HEK293 (cell line): ENCODE results near the gene CPLX1.

Experiments
- TF ChIP-seq, protein P1 (sequence below): fragments of 450-650 bp; formaldehyde crosslinking; IDR thresholded peaks from 2 replicates; pipeline ENCODE4 v1.5.1; 2016; ENCODE audit warnings: missing biosample characterization, missing genetic modification characterization
- TF ChIP-seq, protein P2 (sequence below): fragments of 450-650 bp; formaldehyde crosslinking; IDR thresholded peaks from 2 replicates; pipeline ENCODE4 v1.5.1; 2016; ENCODE audit warnings: missing biosample characterization, missing genetic modification characterization

DNA sequence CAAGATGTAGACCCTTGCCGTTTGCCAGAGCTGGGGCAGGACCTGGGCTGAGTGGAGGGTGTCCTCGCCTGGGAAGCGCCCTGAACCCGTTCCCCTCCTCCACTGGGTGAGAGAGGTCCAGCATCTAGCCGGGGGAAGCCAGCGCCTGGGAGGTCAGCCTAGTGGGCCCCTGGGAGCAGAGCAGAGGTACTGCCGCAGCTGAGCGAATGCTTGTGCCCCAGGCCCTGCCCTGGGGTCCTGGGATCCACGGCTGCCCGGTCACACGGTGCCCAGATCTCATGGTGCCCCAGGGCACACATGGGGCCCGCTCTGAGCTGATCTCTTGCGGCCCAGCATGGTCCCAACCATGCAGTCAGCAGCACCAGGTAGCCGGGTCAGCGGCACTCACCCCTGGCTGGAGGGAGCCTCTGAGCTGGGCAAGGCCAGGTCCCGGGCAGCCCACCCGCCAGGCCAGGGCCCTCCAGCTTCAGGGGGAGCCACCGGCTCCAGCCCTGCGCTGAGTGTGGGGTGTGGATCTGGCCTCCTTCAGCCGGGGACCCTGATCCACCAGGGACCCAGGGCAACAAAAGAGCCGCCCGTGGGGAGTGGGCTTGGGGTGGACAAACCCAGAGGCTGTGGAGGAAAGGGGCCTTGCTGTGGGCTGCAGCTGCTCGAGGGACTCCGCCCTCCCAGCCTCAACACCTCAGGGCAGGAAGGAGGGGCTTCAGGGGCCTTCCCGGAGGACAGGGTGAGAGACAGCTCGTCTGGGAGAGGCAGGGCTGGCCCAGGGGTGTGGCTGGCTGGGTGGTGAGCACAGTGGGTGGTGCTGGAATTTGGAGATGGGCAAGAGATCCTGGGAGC, 4.1 kb upstream of the CPLX1 start:
- TF ChIP-seq, protein P1, sequence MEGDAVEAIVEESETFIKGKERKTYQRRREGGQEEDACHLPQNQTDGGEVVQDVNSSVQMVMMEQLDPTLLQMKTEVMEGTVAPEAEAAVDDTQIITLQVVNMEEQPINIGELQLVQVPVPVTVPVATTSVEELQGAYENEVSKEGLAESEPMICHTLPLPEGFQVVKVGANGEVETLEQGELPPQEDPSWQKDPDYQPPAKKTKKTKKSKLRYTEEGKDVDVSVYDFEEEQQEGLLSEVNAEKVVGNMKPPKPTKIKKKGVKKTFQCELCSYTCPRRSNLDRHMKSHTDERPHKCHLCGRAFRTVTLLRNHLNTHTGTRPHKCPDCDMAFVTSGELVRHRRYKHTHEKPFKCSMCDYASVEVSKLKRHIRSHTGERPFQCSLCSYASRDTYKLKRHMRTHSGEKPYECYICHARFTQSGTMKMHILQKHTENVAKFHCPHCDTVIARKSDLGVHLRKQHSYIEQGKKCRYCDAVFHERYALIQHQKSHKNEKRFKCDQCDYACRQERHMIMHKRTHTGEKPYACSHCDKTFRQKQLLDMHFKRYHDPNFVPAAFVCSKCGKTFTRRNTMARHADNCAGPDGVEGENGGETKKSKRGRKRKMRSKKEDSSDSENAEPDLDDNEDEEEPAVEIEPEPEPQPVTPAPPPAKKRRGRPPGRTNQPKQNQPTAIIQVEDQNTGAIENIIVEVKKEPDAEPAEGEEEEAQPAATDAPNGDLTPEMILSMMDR, result no peak
- TF ChIP-seq, protein P2, sequence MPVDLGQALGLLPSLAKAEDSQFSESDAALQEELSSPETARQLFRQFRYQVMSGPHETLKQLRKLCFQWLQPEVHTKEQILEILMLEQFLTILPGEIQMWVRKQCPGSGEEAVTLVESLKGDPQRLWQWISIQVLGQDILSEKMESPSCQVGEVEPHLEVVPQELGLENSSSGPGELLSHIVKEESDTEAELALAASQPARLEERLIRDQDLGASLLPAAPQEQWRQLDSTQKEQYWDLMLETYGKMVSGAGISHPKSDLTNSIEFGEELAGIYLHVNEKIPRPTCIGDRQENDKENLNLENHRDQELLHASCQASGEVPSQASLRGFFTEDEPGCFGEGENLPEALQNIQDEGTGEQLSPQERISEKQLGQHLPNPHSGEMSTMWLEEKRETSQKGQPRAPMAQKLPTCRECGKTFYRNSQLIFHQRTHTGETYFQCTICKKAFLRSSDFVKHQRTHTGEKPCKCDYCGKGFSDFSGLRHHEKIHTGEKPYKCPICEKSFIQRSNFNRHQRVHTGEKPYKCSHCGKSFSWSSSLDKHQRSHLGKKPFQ (tag by site-specific recombination), result no peak
